Psoas muscle (tissue), 8 donors: ENCODE results near the gene RASSF3. TPM values are rescaled to one million over a fixed set of nuclear protein-coding genes. Genes with fewer than 3 reads are reported as not detected.

Experiments used
- ATAC-seq, 4 donors: fragments of 200-7000 bp; cut with Tn5 transposase; one replicate each; pipeline ENCODE4 v1.9.1; 2020; ENCODE audit warnings: moderate library complexity in 3 of 4, mild to moderate bottlenecking in 2 of 4
- DNase-seq, 2 donors: peaks; one replicate each; pipeline ENCODE4 v3.0.0-alpha.2; 2020
- H3K27ac ChIP-seq: fragments of 200-600 bp; one replicate; pipeline ENCODE4 v1.8.0; 2022
- H3K27me3 ChIP-seq, 3 donors: fragments of 200-600 bp in 1 of 3; one replicate each; pipeline versions ENCODE4 v1.6.1 to v1.8.0; 2013 to 2022; ENCODE audit warnings: low read length in 2 of 3, mild to moderate bottlenecking in 2 of 3, moderate library complexity in 1 of 3; ENCODE audit not compliant: insufficient read depth in 3 of 3
- H3K36me3 ChIP-seq, 2 donors: fragments of 200-600 bp in 1 of 2; one replicate each; pipeline versions ENCODE4 v1.6.1 to v1.8.0; 2013 to 2022; ENCODE audit warnings: low read depth in 1 of 2, mild to moderate bottlenecking in 1 of 2, moderate library complexity in 1 of 2; ENCODE audit not compliant: insufficient read depth in 1 of 2
- H3K4me1 ChIP-seq: fragments of 200-600 bp; one replicate; pipeline ENCODE4 v1.8.0; 2022
- H3K4me3 ChIP-seq: fragments of 200-600 bp; one replicate; pipeline ENCODE4 v1.8.0; 2022; ENCODE audit warnings: mild to moderate bottlenecking
- H3K9me3 ChIP-seq: fragments of 200-600 bp; one replicate; pipeline ENCODE4 v1.8.0; 2022
- WGBS, 3 donors: extraction: QIAGEN DNeasy Blood & Tissue Kit; methylation state at CpG; one replicate each; pipeline versions ENCODE4 v1.1.6 to v1.1.7; 2013; 5-methylcytosine and 5-hydroxymethylcytosine counted together
- intact Hi-C, 2 donors: fragments of 100-400 bp; cut with DNase I; formaldehyde crosslinking; loops; one replicate each; pipeline versions ENCODE4 v1.11.0 to v1.14.2; 2022
- polyA plus RNA-seq, 3 donors: library from polyadenylated mRNA; stranded (reverse); fragments of 200-250 nt; gene quantifications; one replicate each; pipeline ENCODE4 v1.2.3, GENCODE V29; 2013
- total RNA-seq, 4 donors: library from RNA; stranded (reverse); fragmentation: NEBNext Ultra II Directional in 2 of 4; extraction: Animal tissue kit (Norgen Biotek cat#: 25700) in 2 of 4; gene quantifications; one replicate each; pipeline versions ENCODE4 v1.2.1 to v1.2.4, GENCODE V29; 2021 to 2023
- TF ChIP-seq, protein P1 (sequence below): fragments of 200-600 bp; IDR thresholded peaks from one replicate; pipeline ENCODE4 v1.8.0; 2022; ENCODE audit warnings: antibody characterized with exemption
- donor health status: healthy with polysubstance abuse.
- donor health status: DM: no; HTN: no; CAD: no; lungs with moderate emphysema.
- donor health status: Bipolar disorder and iron deficiency.
- donor health status: healthy.
- donor health status: DM: yes; HTN: yes; CAD: no.
- donor health status: DM: no; HTN: no; CAD: no.
- donor health status: DM: no; HTN: no; CAD: no.
- donor health status: DM: yes; HTN: yes; CAD: no.

RASSF3 gene
- total and polyA plus RNA-seq, 7 donors = 4.9 to 30.6 (median 14.5) TPM

GRCh38 chr12:64713376-64713775 is 103.1 kb downstream of the RASSF3 start:
- no peaks in the 10 kb centered on the region for H3K9me3 ChIP-seq
- H3K27me3 ChIP-seq = no peaks in the 10 kb centered on the region
- H3K36me3 ChIP-seq = peaks cover 7 to 46% of the 10 kb centered on the region in 2 donors
- no peak overlapping the region for H3K27ac ChIP-seq
- no peak for DNase-seq
- H3K4me3 ChIP-seq = no peak overlapping the region
- intact Hi-C loops = no loop called here
- TF ChIP-seq, protein P1, sequence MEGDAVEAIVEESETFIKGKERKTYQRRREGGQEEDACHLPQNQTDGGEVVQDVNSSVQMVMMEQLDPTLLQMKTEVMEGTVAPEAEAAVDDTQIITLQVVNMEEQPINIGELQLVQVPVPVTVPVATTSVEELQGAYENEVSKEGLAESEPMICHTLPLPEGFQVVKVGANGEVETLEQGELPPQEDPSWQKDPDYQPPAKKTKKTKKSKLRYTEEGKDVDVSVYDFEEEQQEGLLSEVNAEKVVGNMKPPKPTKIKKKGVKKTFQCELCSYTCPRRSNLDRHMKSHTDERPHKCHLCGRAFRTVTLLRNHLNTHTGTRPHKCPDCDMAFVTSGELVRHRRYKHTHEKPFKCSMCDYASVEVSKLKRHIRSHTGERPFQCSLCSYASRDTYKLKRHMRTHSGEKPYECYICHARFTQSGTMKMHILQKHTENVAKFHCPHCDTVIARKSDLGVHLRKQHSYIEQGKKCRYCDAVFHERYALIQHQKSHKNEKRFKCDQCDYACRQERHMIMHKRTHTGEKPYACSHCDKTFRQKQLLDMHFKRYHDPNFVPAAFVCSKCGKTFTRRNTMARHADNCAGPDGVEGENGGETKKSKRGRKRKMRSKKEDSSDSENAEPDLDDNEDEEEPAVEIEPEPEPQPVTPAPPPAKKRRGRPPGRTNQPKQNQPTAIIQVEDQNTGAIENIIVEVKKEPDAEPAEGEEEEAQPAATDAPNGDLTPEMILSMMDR = no peak
- ATAC-seq = no peak
- no peaks in the 10 kb centered on the region for H3K4me1 ChIP-seq

DNA sequence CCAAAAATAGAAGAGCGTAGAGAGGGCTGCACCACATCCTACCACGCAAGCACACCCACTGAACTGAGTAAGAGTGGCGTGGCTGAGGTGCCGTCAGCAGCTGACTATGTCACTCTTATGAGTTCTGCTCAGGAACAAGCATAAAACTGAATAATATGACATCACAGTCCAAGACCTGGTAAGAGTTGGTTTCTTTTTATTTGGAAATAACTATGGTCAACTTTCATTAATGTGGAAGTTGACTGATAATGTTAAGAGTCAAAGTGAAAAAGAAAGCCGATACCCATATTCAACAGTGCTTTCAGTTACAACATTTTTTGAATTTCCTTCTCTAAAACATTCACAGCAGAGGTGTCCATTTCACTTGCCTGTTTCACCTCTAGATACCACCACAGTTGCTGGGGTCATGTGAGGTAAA is 104.3 kb downstream of the RASSF3 start:
- WGBS, 3 donors = 58 to 84% (median 72%) methylated on average over 5 of the region's 5 CpGs
- ATAC-seq (no peak), DNase-seq (no peak)
- intact Hi-C loops = no loop called here
- no peak overlapping the region for H3K4me3 ChIP-seq
- H3K9me3 ChIP-seq = no peaks in the 10 kb centered on the region
- TF ChIP-seq, protein P1 = no peak
- H3K36me3 ChIP-seq = peaks cover 11 to 56% of the 10 kb centered on the region in 2 donors
- H3K4me1 ChIP-seq = no peaks in the 10 kb centered on the region
- H3K27ac ChIP-seq = no peak overlapping the region
- H3K27me3 ChIP-seq = no peaks in the 10 kb centered on the region

DNA sequence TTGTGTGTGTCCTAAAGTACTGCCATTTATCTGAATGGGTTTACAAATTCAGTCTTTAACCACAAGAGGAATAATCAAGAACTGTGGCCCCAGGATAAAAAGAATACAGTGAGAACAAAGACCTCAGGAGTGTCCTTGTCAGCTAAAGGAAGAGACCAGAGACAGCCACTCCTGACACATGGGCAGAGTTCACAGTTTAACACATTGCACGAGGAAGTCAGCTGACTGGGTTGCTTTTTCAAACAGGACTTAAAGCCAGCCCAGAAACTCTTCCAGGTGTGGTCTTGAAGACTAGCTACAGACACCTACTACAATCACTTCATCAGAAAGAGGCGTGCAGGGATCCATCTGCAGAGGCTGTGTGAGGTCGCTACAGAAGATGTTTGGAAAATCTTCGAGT is 106.1 kb downstream of the RASSF3 start:
- TF ChIP-seq, protein P1 = no peak
- H3K4me1 ChIP-seq = no peaks in the 10 kb centered on the region
- no peak overlapping the region for H3K27ac ChIP-seq
- no peak for DNase-seq
- intact Hi-C loops = no loop called here
- WGBS, 3 donors = 86 to 93% (median 90%) methylated on average over 4 of the region's 4 CpGs
- no peak for ATAC-seq
- peaks cover 24 to 74% of the 10 kb centered on the region in 2 donors for H3K36me3 ChIP-seq
- H3K4me3 ChIP-seq = no peak overlapping the region
- H3K27me3 ChIP-seq = no peaks in the 10 kb centered on the region
- H3K9me3 ChIP-seq = no peaks in the 10 kb centered on the region

- Histone ChIP-seq H3K27me3 (no peaks in the 10 kb centered on the region), H3K4me1 (no peaks in the 10 kb centered on the region), H3K36me3 (peaks cover 25 to 80% of the 10 kb centered on the region in 2 donors), H3K9me3 (no peaks in the 10 kb centered on the region), H3K4me3 (no peak overlapping the region), H3K27ac (no peak overlapping the region)
- intact Hi-C loops = no loop called here
- no peak for ATAC-seq
- DNase-seq = no peak
- 93 to 97% (median 94%) methylated on average over 6 of the region's 6 CpGs for WGBS, 3 donors
- TF ChIP-seq, protein P1 = no peak
Measured at GRCh38 chr12:64716839-64717455, 106.7 kb downstream of the RASSF3 start.

GRCh38 chr12:64718649-64719048 is 108.4 kb downstream of the RASSF3 start:
- WGBS, 3 donors = 66 to 85% (median 67%) methylated on average over 1 of the region's 1 CpG
- TF ChIP-seq, protein P1 = no peak
- peaks cover 28 to 95% of the 10 kb centered on the region in 2 donors for H3K36me3 ChIP-seq
- intact Hi-C loops = no loop called here
- no peaks in the 10 kb centered on the region for H3K9me3 ChIP-seq
- no peak overlapping the region for H3K4me3 ChIP-seq
- no peaks in the 10 kb centered on the region for H3K27me3 ChIP-seq
- no peak for DNase-seq
- no peak for ATAC-seq
- no peaks in the 10 kb centered on the region for H3K4me1 ChIP-seq
- no peak overlapping the region for H3K27ac ChIP-seq
